Measurements from ENCODE around the gene PACSIN2. TPM values are rescaled to one million over a fixed set of nuclear protein-coding genes. Genes with fewer than 3 reads are reported as not detected.

Gene PACSIN2
- total RNA-seq, 4 donors from 2014 or later = 75.4 to 90.1 (median 87.9) TPM

- no peak overlapping the region for H3K4me3 ChIP-seq (replicated peaks in 1 of 3)
- no peak for DNase-seq
- TF ChIP-seq POLR2A (IDR thresholded peaks at IDR 0.05) = no peak
- no peak for TF ChIP-seq CTCF (IDR thresholded peaks at IDR 0.05)
- no peaks in the 10 kb centered on the region for H3K9me3 ChIP-seq
- intact Hi-C loops (cut with DNase I) = no loop called here
- H3K36me3 ChIP-seq = no peaks in the 10 kb centered on the region
- 85 to 90% methylated on average over 6 of the region's 6 CpGs for WGBS, 2 donors
- H3K4me1 ChIP-seq = peaks cover 49 to 64% of the 10 kb centered on the region in 2 donors
- no peaks in the 10 kb centered on the region for H3K27me3 ChIP-seq
- H3K27ac ChIP-seq = peak overlapping the region in 2 of 3 donors; percentile 69 to 72
Observed at GRCh38 chr22:42977569-42977968, 37.4 kb downstream of the PACSIN2 start.

- intact Hi-C loops (cut with DNase I) = no loop called here
- TF ChIP-seq CTCF (IDR thresholded peaks at IDR 0.05) (no peak), POLR2A (IDR thresholded peaks at IDR 0.05) (no peak)
- WGBS, 2 donors = 64 to 71% methylated on average over 6 to 7 of the region's 7 CpGs
Observed at GRCh38 chr22:42976217-42976933, 38.6 kb downstream of the PACSIN2 start.

GRCh38 chr22:42974223-42974622 lies 40.7 kb downstream of the PACSIN2 start:
- TF ChIP-seq POLR2A (IDR thresholded peaks at IDR 0.05) = no peak
- TF ChIP-seq CTCF (IDR thresholded peaks at IDR 0.05) = no peak
- DNase-seq = no peak
- peaks cover 45 to 74% of the 10 kb centered on the region in 2 donors for H3K4me1 ChIP-seq
- H3K36me3 ChIP-seq = no peaks in the 10 kb centered on the region
- no peak overlapping the region for H3K4me3 ChIP-seq (replicated peaks in 1 of 3)
- H3K27me3 ChIP-seq = no peaks in the 10 kb centered on the region
- WGBS, 2 donors = 94 to 99% methylated on average over 3 of the region's 3 CpGs
- no peaks in the 10 kb centered on the region for H3K9me3 ChIP-seq
- intact Hi-C loops (cut with DNase I) = no loop called here
- no peak overlapping the region for H3K27ac ChIP-seq

More at GRCh38 chr22:42976217-42976933, 38.6 kb downstream of the PACSIN2 start:
- Histone ChIP-seq H3K27me3 (no peaks in the 10 kb centered on the region), H3K36me3 (no peaks in the 10 kb centered on the region), H3K4me1 (peaks cover 49 to 67% of the 10 kb centered on the region in 2 donors), H3K4me3 (replicated peaks in 1 of 3) (no peak overlapping the region), H3K27ac (peak overlapping the region; percentile 10 to 79 (median 46)), H3K9me3 (no peaks in the 10 kb centered on the region)
- DNase-seq = peak; percentile 31 to 53

- 92 to 94% methylated on average over 5 of the region's 5 CpGs for WGBS, 2 donors
- no peaks in the 10 kb centered on the region for H3K27me3 ChIP-seq
- no peak for DNase-seq
- peak overlapping the region in 2 of 3 donors; percentile 1 to 38 for H3K27ac ChIP-seq
- H3K9me3 ChIP-seq = no peaks in the 10 kb centered on the region
- intact Hi-C loops (cut with DNase I) = no loop called here
- H3K36me3 ChIP-seq = no peaks in the 10 kb centered on the region
- TF ChIP-seq CTCF (IDR thresholded peaks at IDR 0.05) (no peak), POLR2A (IDR thresholded peaks at IDR 0.05) (no peak)
- H3K4me3 ChIP-seq (replicated peaks in 1 of 3) = no peak overlapping the region
- H3K4me1 ChIP-seq = peaks cover 39 to 67% of the 10 kb centered on the region in 2 donors
Observed at GRCh38 chr22:42973536-42973881, 41.4 kb downstream of the PACSIN2 start.

Measured in thyroid gland (tissue), 4 donors.